Activated CD4-positive, alpha-beta memory T cell treated with anti-CD3 and anti-CD28 coated beads, Interleukin-2, amount 10 ng/mL, durations not matched to agents 7 days and 5 days (primary cell): ENCODE data around the gene WIPF3. TPM values are rescaled to one million over a fixed set of nuclear protein-coding genes. Genes with fewer than 3 reads are reported as not detected.

Experiments
- CTCF ChIA-PET: fragments of 350-600 bp; sonication (Branson Sonifier 250); formaldehyde crosslinking; loops from one replicate; lab custom pipeline; 2021; ENCODE audit warnings: antibody characterized with exemption, inconsistent platforms; lab: Charles Lee
- POLR2A ChIA-PET: fragments of 350-600 bp; sonication (Branson Sonifier 250); formaldehyde crosslinking; loops from one replicate; lab custom pipeline; 2021; ENCODE audit warnings: antibody characterized with exemption; lab: Charles Lee
- DNase-seq: peaks from one replicate; pipeline ENCODE4 v3.0.0-alpha.2; 2020
- H3K27ac Mint-ChIP-seq: one replicate; pipeline ENCODE4 v1.8.0; 2021; ENCODE audit warnings: mild to moderate bottlenecking, mixed read lengths
- H3K27me3 Mint-ChIP-seq: one replicate; pipeline ENCODE4 v1.8.0; 2021; ENCODE audit warnings: mixed read lengths
- H3K36me3 Mint-ChIP-seq: one replicate; pipeline ENCODE4 v1.8.0; 2021; ENCODE audit warnings: low read depth, mixed read lengths
- H3K4me1 Mint-ChIP-seq: one replicate; pipeline ENCODE4 v1.8.0; 2021; ENCODE audit warnings: mixed read lengths
- H3K4me3 Mint-ChIP-seq: one replicate; pipeline ENCODE4 v1.8.0; 2021; ENCODE audit warnings: mild to moderate bottlenecking, mixed read lengths
- H3K9me3 Mint-ChIP-seq: one replicate; pipeline ENCODE4 v1.8.0; 2021; ENCODE audit warnings: mixed read lengths
- total RNA-seq, 2 experiments: library from RNA; stranded (reverse); gene quantifications; one replicate each; pipeline ENCODE4 v1.2.3, GENCODE V29; 2021

WIPF3 gene
- total RNA-seq: not detected

DNA sequence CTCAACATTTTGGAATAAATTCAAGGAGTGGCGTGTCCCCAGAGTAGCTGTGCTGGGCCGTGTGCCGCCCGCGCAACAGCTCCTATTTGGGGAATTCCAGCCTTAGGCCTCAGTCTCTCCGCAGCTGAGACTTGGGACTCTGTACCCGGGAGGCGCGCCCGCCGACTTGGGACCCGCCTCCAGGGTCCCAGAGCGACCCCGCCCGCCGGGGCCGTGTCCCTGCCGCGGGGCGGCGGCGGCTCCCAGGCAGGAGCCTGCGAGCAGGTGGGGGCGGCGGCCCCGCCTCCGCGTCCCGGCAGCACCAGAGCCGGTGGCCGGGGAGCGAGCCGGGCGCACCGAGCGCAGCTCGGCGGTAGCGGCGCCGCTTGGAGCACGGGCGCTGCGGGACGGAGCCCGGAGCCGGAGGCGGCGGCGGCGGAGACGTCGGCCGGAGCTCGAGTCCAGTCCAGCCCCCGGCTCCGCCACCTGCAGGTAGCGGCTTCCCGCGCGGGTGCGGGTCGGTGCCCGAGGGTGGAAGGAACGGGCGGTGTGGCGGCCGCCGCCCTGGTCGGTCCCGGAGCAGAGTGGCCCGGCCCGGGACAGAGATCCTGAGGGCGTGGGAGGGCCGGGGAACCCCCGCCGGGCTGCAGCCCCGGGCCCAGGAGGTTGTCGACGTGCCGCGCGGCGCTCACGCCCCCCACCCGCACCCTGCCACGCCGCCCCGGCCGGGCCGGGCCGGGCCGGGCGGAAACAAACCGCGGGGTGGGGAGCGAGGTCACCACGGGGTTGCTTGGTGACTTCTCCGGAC, at the start of gene WIPF3:
Gene WIPF3, plus strand, starts transcription at position 301 of the 787 bp plus-strand sequence. CDS start 28,217 bp downstream, outside the sequence.
- CTCF ChIA-PET: no interaction called here
- POLR2A ChIA-PET: no interaction called here
- no peaks in the 10 kb centered on the region for H3K9me3 Mint-ChIP-seq
- DNase-seq: no peak
- peaks cover 60% of the 10 kb centered on the region for H3K27me3 Mint-ChIP-seq
- H3K36me3 Mint-ChIP-seq: no peaks in the 10 kb centered on the region
- no peak within 1 kb of the TSS for H3K4me3 Mint-ChIP-seq
- H3K27ac Mint-ChIP-seq: no peak within 1 kb of the TSS
- no peaks in the 10 kb centered on the region for H3K4me1 Mint-ChIP-seq

- H3K36me3 Mint-ChIP-seq: no peaks in the 10 kb centered on the region
- POLR2A ChIA-PET: no interaction called here
These were observed 43.0 kb upstream of the WIPF3 start for GRCh38 chr7:29763266-29763665.

DNA sequence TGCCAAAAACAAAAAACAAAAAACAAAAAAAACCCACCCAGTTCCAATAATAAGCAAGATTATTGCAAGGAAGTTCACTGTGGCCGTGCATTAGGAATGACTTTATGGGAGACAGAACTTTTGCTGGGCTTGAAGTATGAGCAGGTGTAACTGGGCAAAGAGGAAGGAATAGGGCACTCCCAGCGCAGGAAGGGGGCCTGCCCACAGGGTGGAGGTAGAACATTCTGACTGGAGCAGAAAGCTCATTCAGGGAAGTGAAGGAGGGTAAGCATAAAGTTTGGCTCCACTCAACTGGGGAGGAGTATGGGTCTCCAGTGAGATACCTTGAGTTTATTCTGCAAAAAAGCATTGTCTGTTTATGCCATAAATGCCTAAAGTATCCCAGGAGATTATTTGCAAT, 42.1 kb upstream of the WIPF3 start:
- Mint-ChIP-seq H3K27me3 (peaks cover 16% of the 10 kb centered on the region), H3K27ac (no peak overlapping the region), H3K9me3 (no peaks in the 10 kb centered on the region), H3K4me1 (no peaks in the 10 kb centered on the region), H3K4me3 (no peak overlapping the region), H3K36me3 (no peaks in the 10 kb centered on the region)
- CTCF ChIA-PET: no interaction called here
- POLR2A ChIA-PET: no interaction called here
- DNase-seq: no peak

More at GRCh38 chr7:29763266-29763665, 43.0 kb upstream of the WIPF3 start:
- H3K27ac Mint-ChIP-seq: no peak overlapping the region
- no peak overlapping the region for H3K4me3 Mint-ChIP-seq
- no peak for DNase-seq
- H3K4me1 Mint-ChIP-seq: no peaks in the 10 kb centered on the region
- CTCF ChIA-PET: no interaction called here
- H3K27me3 Mint-ChIP-seq: peaks cover 16% of the 10 kb centered on the region
- no peaks in the 10 kb centered on the region for H3K9me3 Mint-ChIP-seq

GRCh38 chr7:29765490-29765889, 40.8 kb upstream of the WIPF3 start:
- ChIA-PET POLR2A (no interaction called here), CTCF (no interaction called here)
- no peak overlapping the region for H3K27ac Mint-ChIP-seq
- no peak for DNase-seq
- no peaks in the 10 kb centered on the region for H3K4me1 Mint-ChIP-seq
- no peaks in the 10 kb centered on the region for H3K36me3 Mint-ChIP-seq
- H3K9me3 Mint-ChIP-seq: no peaks in the 10 kb centered on the region
- H3K27me3 Mint-ChIP-seq: peaks cover 16% of the 10 kb centered on the region
- no peak overlapping the region for H3K4me3 Mint-ChIP-seq

DNA sequence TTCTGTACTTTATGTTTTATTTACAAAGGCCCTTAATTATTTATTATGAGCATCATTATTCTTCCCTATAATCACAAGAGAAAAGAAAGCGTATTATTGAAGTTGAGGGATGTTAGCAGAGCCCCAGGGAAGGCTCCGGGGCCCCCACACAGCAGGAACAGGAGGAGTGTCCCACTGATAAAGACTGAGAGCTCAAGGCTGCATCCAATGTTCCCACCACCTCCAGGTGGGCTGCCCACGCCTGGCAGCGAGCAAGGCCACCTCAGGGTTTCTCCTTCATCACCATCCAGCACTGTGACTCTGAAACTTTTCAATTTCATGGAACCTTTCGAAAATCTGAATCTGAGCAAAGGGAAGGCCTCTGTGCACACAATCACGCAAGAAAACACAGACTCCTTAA, 35.9 kb upstream of the WIPF3 start:
- no peaks in the 10 kb centered on the region for H3K4me1 Mint-ChIP-seq
- H3K9me3 Mint-ChIP-seq: no peaks in the 10 kb centered on the region
- peaks cover 14% of the 10 kb centered on the region for H3K27me3 Mint-ChIP-seq
- no peak for DNase-seq
- H3K36me3 Mint-ChIP-seq: no peaks in the 10 kb centered on the region
- ChIA-PET CTCF (no interaction called here), POLR2A (no interaction called here)
- H3K27ac Mint-ChIP-seq: no peak overlapping the region
- H3K4me3 Mint-ChIP-seq: no peak overlapping the region

GRCh38 chr7:29771081-29771816, 35.1 kb upstream of the WIPF3 start:
- no peak for DNase-seq
- Mint-ChIP-seq H3K27ac (no peak overlapping the region), H3K9me3 (no peaks in the 10 kb centered on the region), H3K27me3 (peaks cover 11% of the 10 kb centered on the region), H3K4me1 (no peaks in the 10 kb centered on the region), H3K36me3 (no peaks in the 10 kb centered on the region), H3K4me3 (no peak overlapping the region)
- CTCF ChIA-PET: no interaction called here
- POLR2A ChIA-PET: no interaction called here

- ChIA-PET POLR2A (no interaction called here), CTCF (no interaction called here)
- no peak overlapping the region for H3K27ac Mint-ChIP-seq
- H3K4me3 Mint-ChIP-seq: no peak overlapping the region
- no peaks in the 10 kb centered on the region for H3K9me3 Mint-ChIP-seq
- H3K4me1 Mint-ChIP-seq: no peaks in the 10 kb centered on the region
- H3K36me3 Mint-ChIP-seq: no peaks in the 10 kb centered on the region
- no peak for DNase-seq
- H3K27me3 Mint-ChIP-seq: peaks cover 10% of the 10 kb centered on the region
These were observed 27.3 kb upstream of the WIPF3 start for GRCh38 chr7:29779017-29779416.

DNA sequence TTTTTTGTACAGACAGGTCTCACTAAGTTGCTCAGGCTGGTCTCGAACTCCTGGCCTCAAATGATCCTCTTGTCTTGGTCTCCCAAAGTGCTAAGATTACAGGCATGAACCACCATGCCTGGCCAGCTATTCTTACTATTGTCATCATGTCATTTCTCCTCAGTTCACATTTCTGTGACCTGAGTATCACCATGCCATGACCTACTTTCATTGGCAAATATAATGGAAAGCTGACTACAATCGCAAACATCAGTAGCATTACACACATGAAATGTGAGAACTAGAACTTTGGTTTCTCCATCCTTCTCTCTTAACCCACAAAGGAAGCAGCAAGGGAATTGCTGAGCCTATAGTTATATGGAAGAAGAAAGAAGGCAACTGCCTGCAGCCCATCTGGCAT, 26.0 kb upstream of the WIPF3 start:
- ChIA-PET CTCF (no interaction called here), POLR2A (no interaction called here)
- Mint-ChIP-seq H3K27ac (no peak overlapping the region), H3K9me3 (no peaks in the 10 kb centered on the region), H3K36me3 (no peaks in the 10 kb centered on the region), H3K27me3 (peaks cover 7% of the 10 kb centered on the region), H3K4me3 (no peak overlapping the region), H3K4me1 (no peaks in the 10 kb centered on the region)
- DNase-seq: no peak

DNA sequence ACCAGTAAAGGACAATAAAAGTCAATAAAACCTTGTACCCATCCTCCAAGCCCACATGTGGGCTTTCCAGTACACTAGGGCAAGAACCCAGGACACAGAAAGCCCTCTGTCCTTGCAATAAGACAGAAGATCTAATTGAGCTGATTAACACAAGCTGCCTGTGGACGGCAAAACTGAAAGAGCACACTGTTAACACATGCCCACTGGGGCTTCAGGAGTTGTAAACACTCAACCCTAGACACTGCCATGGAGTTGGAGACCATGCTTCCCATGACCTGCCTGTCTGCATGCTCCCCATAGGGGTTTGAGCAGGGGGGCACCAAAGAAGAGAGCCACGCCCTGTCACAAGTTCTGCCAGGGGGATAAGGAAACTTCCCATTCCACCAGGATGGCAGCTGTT, 22.6 kb upstream of the WIPF3 start:
- POLR2A ChIA-PET: no interaction called here
- Mint-ChIP-seq H3K27me3 (peaks cover 1% of the 10 kb centered on the region), H3K4me3 (no peak overlapping the region), H3K9me3 (no peaks in the 10 kb centered on the region), H3K4me1 (no peaks in the 10 kb centered on the region), H3K27ac (no peak overlapping the region), H3K36me3 (no peaks in the 10 kb centered on the region)
- CTCF ChIA-PET: no interaction called here
- DNase-seq: no peak

GRCh38 chr7:29793507-29793906, 12.8 kb upstream of the WIPF3 start:
- H3K9me3 Mint-ChIP-seq: no peaks in the 10 kb centered on the region
- CTCF ChIA-PET: no interaction called here
- no peak for DNase-seq
- H3K27me3 Mint-ChIP-seq: peaks cover 15% of the 10 kb centered on the region
- POLR2A ChIA-PET: no interaction called here
- no peaks in the 10 kb centered on the region for H3K36me3 Mint-ChIP-seq
- H3K4me1 Mint-ChIP-seq: no peaks in the 10 kb centered on the region
- H3K27ac Mint-ChIP-seq: no peak overlapping the region
- H3K4me3 Mint-ChIP-seq: no peak overlapping the region

GRCh38 chr7:29794959-29795629, 11.2 kb upstream of the WIPF3 start:
- Mint-ChIP-seq H3K36me3 (no peaks in the 10 kb centered on the region), H3K4me1 (no peaks in the 10 kb centered on the region), H3K27me3 (peaks cover 22% of the 10 kb centered on the region), H3K4me3 (no peak overlapping the region), H3K9me3 (no peaks in the 10 kb centered on the region), H3K27ac (no peak overlapping the region)
- no peak for DNase-seq
- CTCF ChIA-PET: no interaction called here
- POLR2A ChIA-PET: no interaction called here

GRCh38 chr7:29795696-29796580, 10.4 kb upstream of the WIPF3 start:
- Mint-ChIP-seq H3K9me3 (no peaks in the 10 kb centered on the region), H3K27me3 (peaks cover 25% of the 10 kb centered on the region), H3K4me3 (no peak overlapping the region), H3K27ac (no peak overlapping the region), H3K36me3 (no peaks in the 10 kb centered on the region), H3K4me1 (no peaks in the 10 kb centered on the region)
- no peak for DNase-seq
- CTCF ChIA-PET: no interaction called here
- POLR2A ChIA-PET: no interaction called here
